ENCODE measurements around the gene SMOC2.
"Not testable (repeated sequence)": the region's sequence is repeated elsewhere in the genome, so short reads cannot be mapped to it uniquely, and the experiment has no call there.

The SMOC2 gene

DNA sequence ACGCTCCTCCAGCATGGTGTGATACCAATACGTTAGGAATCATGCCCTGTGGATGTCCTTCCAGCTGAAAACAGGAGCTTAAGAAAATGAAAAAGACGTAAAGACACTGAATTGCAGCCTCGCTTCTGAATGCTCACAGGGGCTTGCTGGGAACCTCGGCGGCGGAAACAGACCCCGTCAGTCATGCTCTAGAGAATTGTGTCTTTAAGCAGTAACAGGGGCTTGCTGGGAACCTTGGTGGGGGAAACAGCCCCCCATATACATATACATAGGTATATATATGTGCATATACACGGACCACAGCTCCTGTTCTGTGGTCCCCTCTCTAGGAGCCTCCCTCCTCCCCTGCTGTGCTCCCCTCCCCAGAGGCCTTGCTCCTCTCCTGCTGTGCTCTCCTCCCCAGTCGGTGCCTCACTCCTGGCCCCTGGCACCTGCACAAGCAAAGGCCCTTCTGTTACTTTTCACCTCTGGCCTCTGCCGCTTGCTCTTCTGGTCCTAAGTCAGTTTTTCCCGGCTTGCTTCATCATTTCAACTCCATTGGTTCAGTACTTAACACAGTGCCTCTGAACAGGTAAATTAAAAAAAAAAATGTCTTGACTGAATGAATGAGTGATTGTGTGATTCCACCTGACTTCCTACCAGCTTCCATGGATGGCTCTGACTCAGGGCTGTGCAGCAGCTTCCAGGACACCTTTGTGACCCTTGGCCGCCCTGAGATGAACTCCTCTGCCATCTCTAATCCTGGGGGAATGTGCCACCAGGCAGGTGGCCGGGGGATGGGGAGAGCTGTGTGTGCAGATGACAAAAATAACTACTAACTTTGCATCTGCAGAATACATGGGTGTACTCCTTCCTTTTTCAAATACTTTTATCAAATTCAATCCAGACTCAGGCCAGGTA lies 246.1 kb downstream of the SMOC2 start:
- no peak for DNase-seq (ENCODE audit: low spot score)

- no peak for DNase-seq (ENCODE audit: low spot score)
Measured at GRCh38 chr6:168690271-168690670, 249.3 kb downstream of the SMOC2 start.

DNA sequence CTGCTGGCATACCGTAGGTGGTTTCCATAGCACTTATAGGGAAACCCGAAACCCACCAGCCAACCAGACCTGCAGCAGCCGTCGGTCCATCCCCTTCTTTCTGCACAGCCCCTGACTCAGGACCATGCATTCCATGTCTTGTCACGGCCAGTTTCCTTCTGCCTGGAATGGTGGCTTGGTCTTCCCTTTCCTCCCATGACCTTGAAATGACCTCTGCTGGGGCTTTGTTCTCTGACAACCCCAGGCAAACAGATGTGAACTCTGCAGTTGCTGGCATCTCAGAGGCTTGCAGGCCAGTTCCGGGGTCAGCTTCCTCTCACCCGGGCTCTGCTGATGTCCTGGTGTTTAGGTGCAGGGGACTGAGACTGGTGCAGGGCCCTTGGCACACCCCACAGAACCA lies 250.8 kb downstream of the SMOC2 start:
- DNase-seq (ENCODE audit: low spot score): no peak

DNA sequence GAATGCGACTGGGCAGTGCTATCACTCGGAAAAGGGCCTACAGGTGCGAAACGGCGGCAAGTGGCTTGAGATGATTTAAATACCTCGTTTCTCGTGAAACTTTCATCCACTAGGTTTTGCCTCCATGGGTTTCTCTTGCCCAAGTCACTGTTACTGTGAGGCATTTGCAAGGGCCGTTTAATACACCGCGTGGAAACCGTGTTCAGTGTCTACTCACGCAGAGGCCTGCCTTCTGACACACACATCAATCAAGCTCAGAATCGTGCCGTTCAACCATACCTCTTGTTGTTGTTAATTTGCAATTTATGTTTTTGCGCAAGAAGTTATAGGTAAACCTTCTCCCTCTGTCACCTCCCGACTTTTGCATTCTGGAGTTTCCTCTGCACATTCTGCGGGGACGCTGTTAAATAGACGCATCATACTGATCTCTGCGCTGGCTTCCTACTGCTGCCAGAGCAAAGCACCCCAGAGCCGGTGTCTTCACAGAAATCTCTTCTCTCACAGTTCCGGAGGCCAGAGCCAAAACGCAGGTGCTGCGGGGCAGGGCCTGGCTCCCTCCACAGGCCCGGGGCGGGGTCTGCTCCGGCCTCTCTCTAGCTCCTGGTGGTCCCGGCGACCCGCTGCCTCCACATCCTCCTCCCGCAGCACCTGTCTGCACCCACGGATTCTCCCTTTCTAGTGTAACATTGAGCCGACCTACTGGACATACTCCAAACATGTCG lies 251.4 kb downstream of the SMOC2 start:
- no peak for DNase-seq (ENCODE audit: low spot score)

GRCh38 chr6:168692915-168693257 lies 251.9 kb downstream of the SMOC2 start:
- DNase-seq (ENCODE audit: low spot score): not testable (repeated sequence)

- not testable (repeated sequence) for DNase-seq (ENCODE audit: low spot score)
Measured at GRCh38 chr6:168694797-168695196, 253.8 kb downstream of the SMOC2 start.

DNA sequence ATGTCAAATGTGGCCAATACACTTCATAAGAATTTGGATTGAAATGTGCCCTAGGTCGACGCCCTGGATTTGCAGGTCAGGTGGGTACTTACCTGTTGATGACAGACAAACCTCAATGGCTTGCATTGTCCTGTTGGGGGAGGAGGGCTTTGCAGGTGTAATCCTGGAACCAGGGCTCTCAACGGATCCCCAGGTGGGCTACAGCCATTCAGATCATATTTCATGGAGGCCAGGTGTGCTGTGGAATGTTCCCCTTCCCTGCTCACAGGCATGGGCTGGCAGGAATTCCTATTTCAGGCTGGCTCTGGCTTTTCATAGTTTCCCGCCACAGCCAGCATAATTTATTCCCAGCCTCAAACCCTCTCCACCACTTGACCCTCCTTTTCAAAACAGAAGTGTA lies 254.7 kb downstream of the SMOC2 start:
- no peak for DNase-seq (ENCODE audit: low spot score)

DNA sequence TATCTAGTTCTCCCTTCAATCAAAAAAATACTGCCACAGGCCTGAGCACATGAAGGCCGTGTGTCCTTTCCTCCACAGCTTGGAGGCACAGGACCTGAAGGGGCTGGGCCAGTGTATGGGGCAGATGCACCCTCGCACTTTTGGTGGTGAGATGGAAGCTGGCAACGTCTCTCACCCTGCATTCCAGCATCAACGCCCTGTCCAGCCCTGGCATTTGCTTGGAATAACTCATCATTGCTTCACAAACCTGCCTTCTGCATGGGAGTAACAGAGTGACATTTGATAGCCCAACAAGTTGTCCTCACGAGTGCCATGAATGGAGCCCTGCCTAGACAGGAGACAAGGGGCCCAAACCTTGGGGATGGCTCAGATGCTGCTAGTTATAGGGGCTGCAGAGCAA lies 257.9 kb downstream of the SMOC2 start:
- no peak for DNase-seq (ENCODE audit: low spot score)

DNA sequence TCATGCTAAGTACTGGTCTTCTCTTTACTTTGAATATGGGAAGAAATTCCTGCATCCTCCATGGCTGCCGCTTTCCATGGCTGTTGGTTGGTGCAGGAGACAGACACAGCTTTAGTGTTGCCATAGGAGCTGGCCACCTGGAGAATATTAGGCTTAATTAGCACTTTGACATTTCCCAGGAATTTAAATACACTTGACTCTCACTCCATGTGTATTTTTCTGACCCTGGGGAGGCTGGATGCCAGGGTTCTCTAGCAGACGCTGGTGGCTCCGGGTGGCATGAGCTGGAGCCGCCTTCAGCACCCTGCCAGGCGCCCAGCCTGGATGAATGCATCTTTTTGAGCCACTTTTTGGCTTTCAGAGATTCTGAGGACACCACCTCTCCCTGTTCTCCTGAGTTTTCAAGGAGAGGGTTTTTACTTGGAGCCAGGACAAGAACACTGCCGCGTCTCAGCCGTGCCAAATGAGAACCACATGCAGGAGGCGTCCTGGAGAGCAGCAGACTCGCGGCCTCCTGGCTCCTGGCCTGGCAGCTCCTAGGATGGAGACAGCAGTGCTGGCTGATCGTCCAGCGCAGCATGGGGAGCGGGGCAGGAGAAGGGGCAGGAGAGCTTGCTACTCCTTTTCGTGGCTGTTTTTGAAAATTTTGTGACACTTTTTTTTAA lies 258.8 kb downstream of the SMOC2 start:
- no peak for DNase-seq (ENCODE audit: low spot score)

DNA sequence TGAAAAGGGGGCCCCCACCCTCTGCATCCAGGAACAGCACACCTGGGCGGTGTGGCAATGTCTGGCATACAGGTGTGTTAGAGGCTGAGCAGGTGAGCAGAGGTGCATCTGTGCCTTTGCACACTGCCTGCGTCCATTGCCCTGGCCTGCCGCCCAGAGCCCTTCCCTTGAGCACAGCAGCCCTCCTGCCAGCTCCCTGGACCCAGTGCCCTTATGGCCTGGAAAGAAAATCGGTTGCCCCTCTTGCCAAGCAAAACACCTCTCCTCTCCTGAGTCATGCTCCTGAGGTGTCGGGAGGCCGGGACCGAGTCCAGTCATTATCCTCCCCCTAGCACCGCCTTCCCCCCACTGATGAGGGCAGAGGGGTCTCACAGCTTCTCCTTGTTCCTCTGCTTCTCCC lies 259.9 kb downstream of the SMOC2 start:
- DNase-seq (ENCODE audit: low spot score): no peak

- DNase-seq (ENCODE audit: low spot score): no peak
Measured at GRCh38 chr6:168703990-168704389, 263.0 kb downstream of the SMOC2 start.

GRCh38 chr6:168704678-168705077 lies 263.7 kb downstream of the SMOC2 start:
- DNase-seq (ENCODE audit: low spot score): no peak

DNA sequence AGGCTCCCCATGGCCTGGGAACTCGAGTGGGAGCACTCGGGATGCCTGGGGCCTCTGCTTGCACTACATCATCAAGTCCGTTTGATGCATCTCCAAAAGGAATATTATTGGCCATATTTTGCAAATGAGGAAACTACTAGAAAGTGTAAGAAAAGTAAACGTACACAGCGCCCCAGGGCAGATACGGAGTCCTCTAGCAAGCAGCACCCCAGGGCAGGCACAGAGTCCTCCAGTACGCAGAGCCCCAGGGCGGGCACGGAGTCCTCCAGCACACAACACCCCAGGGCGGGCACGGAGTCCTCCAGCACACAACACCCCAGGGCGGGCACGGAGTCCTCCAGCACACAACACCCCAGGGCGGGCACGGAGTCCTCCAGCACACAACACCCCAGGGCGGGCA lies 264.3 kb downstream of the SMOC2 start:
- not testable (repeated sequence) for DNase-seq (ENCODE audit: low spot score)

DNA sequence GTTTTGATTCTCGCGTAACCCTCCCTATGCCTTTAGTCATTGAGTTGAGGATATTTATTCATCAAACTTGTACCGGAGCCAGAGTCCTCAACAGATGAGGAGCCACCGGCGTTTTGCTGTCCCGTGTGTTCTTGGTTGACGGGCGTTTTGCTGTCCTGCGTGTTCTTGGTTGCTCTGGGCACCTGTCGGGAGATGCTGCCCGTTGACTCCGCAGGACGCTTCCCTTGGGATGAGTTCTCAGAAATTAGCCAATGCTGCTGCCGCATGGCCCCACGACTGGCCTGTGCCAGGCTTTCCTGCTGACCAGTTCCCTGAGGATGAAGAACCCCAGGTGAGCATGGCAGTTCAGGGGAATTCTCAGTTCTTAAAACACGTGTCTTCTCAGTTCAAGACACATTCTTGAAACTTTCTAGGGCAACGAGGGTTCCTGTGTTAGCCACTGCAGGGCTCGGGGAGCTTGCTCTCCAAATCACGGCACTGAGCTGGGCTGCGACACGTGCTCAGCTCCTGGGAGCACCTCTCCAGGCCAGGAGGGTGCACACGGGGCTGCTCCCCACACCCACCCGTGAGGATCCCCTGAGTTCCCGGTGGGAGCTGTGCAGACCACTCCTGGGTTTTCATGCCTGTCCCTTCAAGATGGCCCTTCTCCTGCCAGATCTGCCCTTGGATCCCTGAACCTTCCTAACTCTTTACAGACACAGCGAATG lies 265.6 kb downstream of the SMOC2 start:
- no peak for DNase-seq (ENCODE audit: low spot score)

DNA sequence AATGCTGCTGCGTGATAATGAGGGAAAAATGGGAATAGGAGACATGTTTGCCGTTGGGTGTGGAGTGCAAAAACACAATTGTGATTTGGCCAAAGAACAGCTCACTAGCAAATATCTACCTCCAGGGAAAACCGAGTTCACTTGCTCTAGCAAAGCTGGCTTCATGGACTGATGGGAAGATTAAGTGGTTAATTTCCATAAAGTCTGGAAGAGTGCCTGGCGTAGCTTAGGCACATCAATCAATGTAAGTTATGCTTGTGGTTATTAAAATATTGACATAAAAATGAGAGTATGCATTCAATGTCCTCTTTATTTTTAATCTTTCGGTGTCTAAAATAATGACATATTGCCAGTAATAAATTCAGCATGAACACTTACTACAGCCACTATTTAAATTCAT lies 267.5 kb downstream of the SMOC2 start:
- DNase-seq (ENCODE audit: low spot score): no peak

DNA sequence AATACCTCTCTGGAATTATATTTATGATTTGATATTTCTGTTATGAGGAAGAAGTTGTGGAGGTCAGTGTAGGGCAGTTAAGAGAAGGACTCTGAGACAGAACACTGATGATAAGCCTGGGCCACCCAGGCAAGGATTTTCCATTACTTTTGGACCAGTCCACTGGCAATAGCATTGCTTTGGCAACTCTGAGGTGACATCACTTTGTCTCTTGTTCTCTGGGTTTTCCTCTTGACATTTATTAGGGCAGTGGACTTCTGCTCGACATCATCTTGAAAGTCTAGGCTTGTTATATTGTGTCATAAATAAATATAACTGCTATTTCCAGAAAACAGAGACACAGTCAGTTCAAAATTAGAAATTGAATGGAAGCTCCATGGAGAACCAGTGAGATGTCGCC lies 268.0 kb downstream of the SMOC2 start:
- no peak for DNase-seq (ENCODE audit: low spot score)

GRCh38 chr6:168709390-168709789 lies 268.4 kb downstream of the SMOC2 start:
- no peak for DNase-seq (ENCODE audit: low spot score)

DNA sequence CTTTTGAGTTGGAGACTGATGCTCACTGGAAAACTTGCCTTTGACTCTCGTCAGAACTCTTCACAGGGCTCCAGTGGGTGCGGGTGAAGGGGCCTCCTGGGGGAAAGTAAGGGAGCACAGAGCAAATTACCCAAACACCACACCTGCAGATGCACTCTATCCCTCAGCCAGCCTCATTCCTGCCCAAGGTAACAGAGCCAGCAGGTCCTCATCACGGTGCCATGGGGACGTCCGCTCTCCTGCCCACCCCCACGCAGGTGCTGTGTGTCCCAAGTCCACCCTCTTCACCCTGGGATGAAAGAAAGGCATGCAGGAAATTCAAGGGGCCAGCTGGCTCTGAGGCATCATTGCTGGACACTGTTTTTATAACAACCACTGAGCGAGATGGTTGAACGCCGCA lies 269.0 kb downstream of the SMOC2 start:
- DNase-seq (ENCODE audit: low spot score): no peak

DNA sequence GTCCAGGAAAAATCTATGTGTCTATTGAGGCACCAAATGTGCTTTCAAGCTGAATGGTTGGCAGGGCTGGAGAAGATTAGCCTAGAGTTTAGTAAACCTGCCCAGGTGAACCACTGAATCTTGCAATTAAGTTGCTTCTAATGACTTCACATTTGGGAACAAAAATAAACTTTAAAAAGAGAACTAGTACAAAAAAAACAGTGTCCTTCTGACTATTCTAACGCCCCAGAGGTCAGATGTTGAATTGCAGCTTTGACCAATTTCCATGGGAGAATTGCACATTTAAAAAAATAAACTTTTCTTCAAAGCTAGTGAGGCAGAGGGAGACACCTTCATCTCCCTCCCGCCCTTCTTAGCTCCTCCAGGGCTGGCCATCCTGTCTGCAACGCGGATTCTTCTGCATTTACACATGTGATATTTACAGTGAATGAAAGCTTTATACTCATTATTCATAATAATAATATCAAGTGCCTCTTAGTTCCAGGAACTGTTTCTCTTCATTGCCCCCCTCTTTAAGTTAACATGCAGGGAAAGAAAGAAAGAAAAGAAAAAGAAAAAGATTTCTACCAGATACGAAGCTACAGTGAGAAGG lies 270.2 kb downstream of the SMOC2 start:
- no peak for DNase-seq (ENCODE audit: low spot score)

DNA sequence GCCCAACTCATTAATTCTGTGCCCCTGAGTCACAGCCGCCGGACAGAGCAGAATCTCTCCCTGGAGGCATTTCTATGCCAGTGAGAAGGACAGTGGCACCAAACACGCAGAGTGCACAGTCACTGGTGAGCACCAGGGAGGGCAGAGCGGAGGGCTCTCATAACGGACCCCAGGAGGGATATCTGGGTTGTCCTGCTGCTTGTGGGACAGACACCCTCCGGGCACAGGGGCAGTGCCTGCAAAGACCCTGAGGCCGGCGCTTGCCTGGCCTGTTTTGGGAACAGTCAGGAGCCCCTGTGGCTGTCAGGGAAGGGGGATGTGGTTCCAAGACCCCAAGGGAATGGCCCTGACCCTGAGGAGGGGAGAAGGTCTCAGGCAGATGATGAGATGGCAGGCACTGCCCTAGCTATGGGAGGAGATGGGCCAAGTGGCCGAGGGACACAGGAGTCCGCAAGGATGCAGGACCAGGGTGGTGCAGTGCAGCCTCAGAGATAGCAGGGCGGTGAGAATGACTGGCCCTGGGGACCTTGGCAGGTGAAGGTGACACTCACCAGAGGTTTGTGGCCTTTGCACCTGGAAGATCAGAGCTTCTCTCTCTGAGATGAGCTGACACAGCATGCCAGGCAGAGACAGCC lies 270.8 kb downstream of the SMOC2 start:
- no peak for DNase-seq (ENCODE audit: low spot score)

- DNase-seq (ENCODE audit: low spot score): no peak
Measured at GRCh38 chr6:168712993-168713392, 272.0 kb downstream of the SMOC2 start.

Data from RKO (cell line).